HG03108 (cell line): ENCODE measurements around the gene TGFBI.

Experiments used
- ATAC-seq: cut with Tn5 transposase; IDR thresholded peaks from one replicate; pipeline ENCODE4 v1.9.1; 2021; ENCODE audit warnings: moderate library complexity; ENCODE audit not compliant: unreplicated experiment

The TGFBI gene

GRCh38 chr5:136028782-136029742 lies at the start of gene TGFBI:
Gene TGFBI (plus strand): TSS chr5:136028988. CDS start chr5:136029056, 68 bp downstream.
- ATAC-seq, result no peak

- ATAC-seq, result no peak
Observed at GRCh38 chr5:135978993-135979392, 49.8 kb upstream of the TGFBI start.

GRCh38 chr5:135979510-135979909 lies 49.3 kb upstream of the TGFBI start:
- no peak for ATAC-seq

- ATAC-seq, result no peak
Observed at GRCh38 chr5:135980620-135981019, 48.2 kb upstream of the TGFBI start.

GRCh38 chr5:135985951-135986350 lies 42.8 kb upstream of the TGFBI start:
- ATAC-seq, result no peak

- ATAC-seq, result no peak
Observed at GRCh38 chr5:135986401-135986800, 42.4 kb upstream of the TGFBI start.

- no peak for ATAC-seq
Observed at GRCh38 chr5:135986891-135987401, 41.8 kb upstream of the TGFBI start.

- ATAC-seq, result no peak
Observed at GRCh38 chr5:135988546-135988945, 40.2 kb upstream of the TGFBI start.

GRCh38 chr5:135989686-135990085 lies 39.1 kb upstream of the TGFBI start:
- no peak for ATAC-seq

GRCh38 chr5:135990528-135991255 lies 38.1 kb upstream of the TGFBI start:
- no peak for ATAC-seq

- ATAC-seq, result no peak
Observed at GRCh38 chr5:135991429-135991828, 37.4 kb upstream of the TGFBI start.

- ATAC-seq, result no peak
Observed at GRCh38 chr5:135993335-135993879, 35.4 kb upstream of the TGFBI start.

- no peak for ATAC-seq
Observed at GRCh38 chr5:135993880-135994636, 34.7 kb upstream of the TGFBI start.

- no peak for ATAC-seq
Observed at GRCh38 chr5:135995976-135996375, 32.8 kb upstream of the TGFBI start.

GRCh38 chr5:135996611-135997010 lies 32.2 kb upstream of the TGFBI start:
- no peak for ATAC-seq

GRCh38 chr5:135997673-135998335 lies 31.0 kb upstream of the TGFBI start:
- ATAC-seq, result no peak

- ATAC-seq, result no peak
Observed at GRCh38 chr5:135998889-135999288, 29.9 kb upstream of the TGFBI start.

GRCh38 chr5:135999406-136000139 lies 29.2 kb upstream of the TGFBI start:
- ATAC-seq, result no peak

- no peak for ATAC-seq
Observed at GRCh38 chr5:136000147-136000546, 28.6 kb upstream of the TGFBI start.
